DOHH2 (cell line): Measurements from ENCODE around the gene PTPN4.

Experiments used
- H3F3A ChIP-seq: fragments of 200-600 bp; sonication (generic), shearing (Covaris generic); 2 replicates; pipeline ENCODE4 v1.6.0; 2016; ENCODE audit warnings: antibody characterized with exemption, mild to moderate bottlenecking; ENCODE audit not compliant: control insufficient read depth, insufficient read depth
- H3K27ac ChIP-seq: fragments of 200-600 bp; sonication (generic); 2 replicates; pipeline ENCODE4 v1.5.1; 2014; ENCODE audit warnings: low read depth, mild to moderate bottlenecking, low read length, moderate library complexity
- H3K27me3 ChIP-seq: fragments of 200-600 bp; sonication (generic); 2 replicates; pipeline ENCODE4 v1.6.1; 2014; ENCODE audit warnings: mild to moderate bottlenecking, low read length, mixed read lengths; ENCODE audit not compliant: control insufficient read depth
- H3K36me3 ChIP-seq: fragments of 200-600 bp; sonication (generic); 2 replicates; pipeline ENCODE4 v1.6.1; 2014; ENCODE audit warnings: mild to moderate bottlenecking, low read length, moderate library complexity, mixed read lengths; ENCODE audit not compliant: control insufficient read depth
- H3K4me1 ChIP-seq: fragments of 200-600 bp; sonication (generic); 2 replicates; pipeline ENCODE4 v1.6.1; 2014; ENCODE audit warnings: mild to moderate bottlenecking, low read length, mixed read lengths; ENCODE audit not compliant: control insufficient read depth
- H3K4me2 ChIP-seq: fragments of 200-600 bp; sonication (generic); 2 replicates; pipeline ENCODE4 v1.6.0; 2014; ENCODE audit warnings: mild to moderate bottlenecking, low read length, moderate library complexity
- H3K4me3 ChIP-seq: fragments of 200-600 bp; sonication (generic); 2 replicates; pipeline ENCODE4 v1.5.1; 2014; ENCODE audit warnings: mild to moderate bottlenecking, low read length, mixed read lengths
- H3K79me2 ChIP-seq: fragments of 200-600 bp; sonication (generic); 2 replicates; pipeline ENCODE4 v1.6.1; 2014; ENCODE audit warnings: mild to moderate bottlenecking, low read length, mixed read lengths; ENCODE audit not compliant: control insufficient read depth
- H3K9me2 ChIP-seq: fragments of 200-600 bp; sonication (generic); replicated peaks from 2 replicates; pipeline ENCODE4 v1.6.1; 2014; ENCODE audit warnings: mild to moderate bottlenecking, low read length, mixed read lengths; ENCODE audit not compliant: control insufficient read depth
- H3K9me3 ChIP-seq: fragments of 200-600 bp; sonication (generic); 2 replicates; pipeline ENCODE4 v1.6.1; 2014; ENCODE audit warnings: antibody characterized with exemption, low read length, mixed read lengths; ENCODE audit not compliant: control insufficient read depth, insufficient read depth
- H4K20me1 ChIP-seq: fragments of 200-600 bp; sonication (generic); 2 replicates; pipeline ENCODE4 v1.6.0; 2014; ENCODE audit warnings: low read depth, mild to moderate bottlenecking, antibody characterized with exemption, low read length, moderate library complexity; ENCODE audit not compliant: control insufficient read depth, insufficient read depth
- EZH2phosphoT487 ChIP-seq: fragments of 200-600 bp; sonication (generic); IDR thresholded peaks from 2 replicates; pipeline ENCODE4 v1.6.1; 2017; ENCODE audit warnings: borderline replicate concordance, mild to moderate bottlenecking, antibody characterized with exemption, low read length, moderate library complexity, mixed read lengths
- TF ChIP-seq, protein P1 (sequence below): fragments of 200-600 bp; sonication (generic); IDR thresholded peaks from one replicate; pipeline ENCODE4 v1.5.1; 2014; ENCODE audit warnings: antibody characterized with exemption, mild to moderate bottlenecking, low read depth, low read length; ENCODE audit not compliant: poor library complexity, severe bottlenecking

Gene PTPN4

DNA sequence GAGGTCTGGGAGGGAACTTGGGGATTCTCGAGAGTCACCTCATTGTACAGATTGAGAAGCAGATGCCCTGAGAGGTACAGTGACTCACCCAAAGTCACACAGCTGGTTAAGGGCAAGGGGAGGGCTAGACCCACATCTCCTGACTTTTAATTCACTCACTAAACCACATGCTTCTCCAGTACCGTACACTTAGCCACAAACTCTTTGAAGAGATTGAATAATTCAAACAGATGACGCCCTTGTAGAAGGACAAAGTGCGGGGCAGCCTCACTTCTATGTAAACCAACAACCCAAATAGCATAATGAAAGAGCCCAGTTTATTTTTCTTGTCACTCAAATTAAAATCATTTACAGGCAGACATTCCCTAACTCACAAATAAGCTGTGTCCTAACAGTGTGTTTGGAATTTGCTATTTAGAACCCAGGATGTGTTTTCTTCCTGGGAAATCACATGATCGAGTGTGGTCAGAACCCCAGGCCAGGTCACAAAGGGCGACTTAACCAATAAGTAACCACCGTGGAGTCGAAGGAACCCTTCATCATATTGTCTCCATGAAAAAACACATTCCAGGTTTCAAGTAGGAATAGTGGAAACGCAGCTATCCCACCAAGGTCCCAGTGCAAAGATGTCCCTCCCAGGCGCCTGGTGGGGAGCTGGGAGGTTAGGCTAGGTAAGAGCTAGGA lies 35.8 kb upstream of the PTPN4 start:
- Histone ChIP-seq H3K4me2 (no peak overlapping the region), H3K4me3 (no peak overlapping the region)
- TF ChIP-seq EZH2phosphoT487: no peak
- TF ChIP-seq, protein P1, sequence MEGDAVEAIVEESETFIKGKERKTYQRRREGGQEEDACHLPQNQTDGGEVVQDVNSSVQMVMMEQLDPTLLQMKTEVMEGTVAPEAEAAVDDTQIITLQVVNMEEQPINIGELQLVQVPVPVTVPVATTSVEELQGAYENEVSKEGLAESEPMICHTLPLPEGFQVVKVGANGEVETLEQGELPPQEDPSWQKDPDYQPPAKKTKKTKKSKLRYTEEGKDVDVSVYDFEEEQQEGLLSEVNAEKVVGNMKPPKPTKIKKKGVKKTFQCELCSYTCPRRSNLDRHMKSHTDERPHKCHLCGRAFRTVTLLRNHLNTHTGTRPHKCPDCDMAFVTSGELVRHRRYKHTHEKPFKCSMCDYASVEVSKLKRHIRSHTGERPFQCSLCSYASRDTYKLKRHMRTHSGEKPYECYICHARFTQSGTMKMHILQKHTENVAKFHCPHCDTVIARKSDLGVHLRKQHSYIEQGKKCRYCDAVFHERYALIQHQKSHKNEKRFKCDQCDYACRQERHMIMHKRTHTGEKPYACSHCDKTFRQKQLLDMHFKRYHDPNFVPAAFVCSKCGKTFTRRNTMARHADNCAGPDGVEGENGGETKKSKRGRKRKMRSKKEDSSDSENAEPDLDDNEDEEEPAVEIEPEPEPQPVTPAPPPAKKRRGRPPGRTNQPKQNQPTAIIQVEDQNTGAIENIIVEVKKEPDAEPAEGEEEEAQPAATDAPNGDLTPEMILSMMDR: no peak

DNA sequence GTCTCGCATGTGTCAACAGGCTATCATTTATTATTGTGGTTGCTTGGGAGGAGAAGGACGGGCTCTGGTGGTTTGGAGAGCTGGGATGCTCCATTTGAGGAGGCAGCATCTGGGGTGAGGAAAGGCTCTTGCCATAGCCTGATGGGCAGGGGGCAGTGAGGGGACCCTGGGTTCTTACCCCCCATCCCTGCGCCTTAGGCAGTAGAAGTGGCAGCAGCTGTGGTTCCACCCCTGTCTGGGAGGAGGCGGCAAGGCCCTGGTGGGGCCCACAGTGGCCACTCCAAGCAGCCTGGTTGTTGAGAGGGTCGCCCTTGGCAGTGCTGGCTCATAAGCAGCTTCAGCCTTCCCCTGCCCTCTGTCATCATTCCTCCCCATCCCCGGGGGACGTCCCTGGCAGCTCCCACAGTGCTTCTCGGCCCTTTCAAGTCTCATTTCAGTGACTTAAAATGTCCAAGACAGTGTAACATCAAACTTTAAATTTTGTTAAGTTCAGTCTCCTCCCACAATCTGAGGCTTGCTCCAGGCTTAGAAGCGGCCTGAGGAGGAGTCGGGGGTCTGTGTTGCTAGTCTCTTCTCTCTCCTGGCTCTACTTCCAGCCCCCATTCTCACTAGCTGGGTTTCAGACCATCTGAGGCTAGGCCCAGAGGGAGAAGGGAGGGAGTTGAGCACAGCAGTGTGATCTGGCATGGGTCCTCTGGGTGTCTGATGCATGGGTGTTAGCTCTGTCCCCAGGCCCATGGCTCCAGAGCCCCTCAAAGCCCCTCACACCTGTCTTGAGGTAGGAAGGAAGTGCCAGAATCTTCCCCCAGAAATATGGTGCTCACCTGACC lies 34.9 kb upstream of the PTPN4 start:
- Histone ChIP-seq H3K36me3 (no peaks in the 10 kb centered on the region), H3K4me2 (no peak overlapping the region), H3F3A (no peaks in the 10 kb centered on the region), H3K79me2 (no peaks in the 10 kb centered on the region), H3K4me3 (no peak overlapping the region), H3K27ac (no peak overlapping the region), H3K9me2 (no peaks in the 10 kb centered on the region), H3K9me3 (no peaks in the 10 kb centered on the region), H3K27me3 (no peaks in the 10 kb centered on the region; the same call in 1 of the 2 replicates), H3K4me1 (no peaks in the 10 kb centered on the region), H4K20me1 (no peaks in the 10 kb centered on the region)
- no peak for TF ChIP-seq EZH2phosphoT487
- TF ChIP-seq, protein P1: no peak

More for the DNA sequence above, 35.8 kb upstream of the PTPN4 start:
- Histone ChIP-seq H3K79me2 (no peaks in the 10 kb centered on the region), H3K36me3 (no peaks in the 10 kb centered on the region), H4K20me1 (no peaks in the 10 kb centered on the region), H3K9me3 (no peaks in the 10 kb centered on the region), H3K27me3 (no peaks in the 10 kb centered on the region; the same call in 1 of the 2 replicates), H3K4me1 (no peaks in the 10 kb centered on the region), H3K27ac (no peak overlapping the region), H3F3A (no peaks in the 10 kb centered on the region), H3K9me2 (no peaks in the 10 kb centered on the region)

DNA sequence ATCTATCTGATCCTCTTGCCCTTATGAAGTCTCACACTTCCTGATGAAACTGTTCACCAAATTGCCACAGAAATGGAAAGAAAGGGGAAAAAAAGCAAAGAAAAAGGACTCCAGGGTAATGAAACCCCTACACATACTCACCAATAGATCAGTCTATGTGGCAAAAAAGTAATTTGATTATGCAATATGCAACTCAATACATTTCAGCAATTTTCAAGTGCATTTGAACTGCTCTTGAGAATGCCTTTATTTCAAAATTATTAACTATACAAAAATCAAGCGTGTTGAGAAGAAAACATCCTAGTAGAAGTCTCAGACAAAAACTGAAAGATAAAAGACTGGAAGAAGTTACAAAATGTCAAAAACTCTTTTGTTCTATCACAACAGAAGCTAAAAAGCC lies 32.2 kb upstream of the PTPN4 start:
- H3K79me2 ChIP-seq: no peaks in the 10 kb centered on the region
- H3K27me3 ChIP-seq: peaks cover 3% of the 10 kb centered on the region; the same call in 1 of the 2 replicates
- no peaks in the 10 kb centered on the region for H3F3A ChIP-seq
- no peaks in the 10 kb centered on the region for H3K4me1 ChIP-seq
- H3K4me3 ChIP-seq: no peak overlapping the region
- H4K20me1 ChIP-seq: no peaks in the 10 kb centered on the region
- H3K27ac ChIP-seq: no peak overlapping the region
- H3K4me2 ChIP-seq: no peak overlapping the region
- H3K9me3 ChIP-seq: no peaks in the 10 kb centered on the region
- H3K9me2 ChIP-seq: no peaks in the 10 kb centered on the region
- no peaks in the 10 kb centered on the region for H3K36me3 ChIP-seq
- TF ChIP-seq, protein P1: no peak
- no peak for TF ChIP-seq EZH2phosphoT487
